Left colon (tissue), 2 donors: ENCODE data around the gene HMCN1. TPM values are rescaled to one million over a fixed set of nuclear protein-coding genes. Genes with fewer than 3 reads are reported as not detected.
A peak's percentile ranks its signal among the peaks of the same experiment; 100 is the strongest.
"Not testable (repeated sequence)": the region's sequence is repeated elsewhere in the genome, so short reads cannot be mapped to it uniquely, and the experiment has no call there.

Source experiments
- ATAC-seq: fragments of 200-7000 bp; cut with Tn5 transposase; one replicate; pipeline ENCODE4 v1.9.1; 2020; ENCODE audit warnings: mild to moderate bottlenecking, moderate library complexity
- DNase-seq, 2 donors: peaks; one replicate each; pipeline ENCODE4 v3.0.0-alpha.2; 2020
- intact Hi-C, 2 donors: fragments of 100-400 bp; cut with DNase I in 1 of 2; cut with micrococcal nuclease in 1 of 2; formaldehyde crosslinking; loops; one replicate each; pipeline versions ENCODE4 v1.11.2 to v1.14.0; 2022; cut with DNase I, micrococcal nuclease
- total RNA-seq, 2 donors: library from RNA; stranded (reverse); fragmentation: NEBNext Ultra II Directional; extraction: Animal tissue kit (Norgen Biotek cat#: 25700); gene quantifications; one replicate each; pipeline ENCODE4 v1.2.1, GENCODE V29; 2021
- donor health status: DM: no; HTN: no; CAD: no.
- donor health status: DM: yes; HTN: yes; CAD: no.

HMCN1 gene
- total RNA-seq, 2 donors from 2014 or later: 1.7 to 3.9 TPM

DNA sequence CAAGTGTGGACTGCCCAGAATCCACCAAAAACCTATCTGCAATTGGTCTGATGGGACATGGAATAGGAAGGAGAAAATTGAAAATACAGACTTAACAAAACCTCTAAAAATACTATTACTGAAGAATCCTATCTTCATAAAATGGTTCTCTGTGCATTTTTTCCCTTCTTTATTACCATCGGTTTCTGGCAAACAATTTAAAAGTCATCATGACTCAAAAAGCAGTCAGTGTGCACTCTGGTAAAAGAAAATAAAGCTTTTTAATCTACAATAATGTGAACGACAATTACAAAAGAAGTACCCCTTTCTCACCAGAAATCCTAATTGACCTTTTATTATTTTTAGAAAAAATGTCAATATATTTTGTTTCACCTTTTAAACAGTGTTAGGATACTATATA is 454.5 kb downstream of the HMCN1 start:
- intact Hi-C loops: no loop called here
- ATAC-seq (no peak), DNase-seq (no peak)

DNA sequence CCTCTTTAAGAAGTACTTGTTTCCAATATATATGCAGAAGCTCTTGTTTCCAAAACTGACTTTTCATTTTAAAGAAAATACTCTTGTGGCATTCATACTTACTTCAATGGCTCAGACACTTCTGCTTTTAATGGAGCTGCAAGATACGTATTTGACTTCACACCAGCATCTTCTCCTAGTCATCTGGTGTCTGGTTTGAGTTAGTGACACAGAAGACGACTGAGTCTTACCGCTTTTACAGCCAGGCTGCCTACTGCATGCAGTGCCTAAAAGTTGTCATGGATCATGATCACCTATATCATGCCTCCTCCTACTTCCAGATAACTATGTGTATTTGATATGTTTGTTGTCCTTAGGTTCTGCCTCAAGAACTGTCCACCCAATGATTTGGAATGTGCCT is 455.0 kb downstream of the HMCN1 start:
- ATAC-seq (no peak), DNase-seq (no peak)
- intact Hi-C loops: no loop called here

DNA sequence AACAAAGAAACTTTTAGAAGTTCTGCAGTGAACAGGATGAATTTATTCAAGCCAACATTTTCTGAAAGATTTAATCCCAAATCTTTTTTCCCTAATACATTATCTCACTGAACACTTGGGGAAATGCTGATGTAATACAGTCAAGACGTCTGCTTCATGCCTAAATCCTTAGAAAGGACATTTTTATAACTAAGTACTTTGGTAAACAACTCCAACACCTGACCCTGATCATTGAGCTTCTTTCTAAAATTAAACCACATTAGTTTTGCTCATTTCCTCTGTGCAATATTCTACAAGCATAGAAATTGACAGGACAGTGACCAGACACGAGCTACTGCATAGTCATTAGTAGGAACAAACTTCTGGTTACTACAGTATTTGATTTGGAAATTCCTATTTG is 457.3 kb downstream of the HMCN1 start:
- no peak for DNase-seq
- intact Hi-C loops: no loop called here
- no peak for ATAC-seq

- no peak for DNase-seq
- ATAC-seq: no peak
- intact Hi-C loops: no loop called here
Measured at GRCh38 chr1:186193224-186193623, 459.0 kb downstream of the HMCN1 start.

- no peak for ATAC-seq
- intact Hi-C loops: no loop called here
Measured at GRCh38 chr1:186194107-186194756, 460.0 kb downstream of the HMCN1 start.

DNA sequence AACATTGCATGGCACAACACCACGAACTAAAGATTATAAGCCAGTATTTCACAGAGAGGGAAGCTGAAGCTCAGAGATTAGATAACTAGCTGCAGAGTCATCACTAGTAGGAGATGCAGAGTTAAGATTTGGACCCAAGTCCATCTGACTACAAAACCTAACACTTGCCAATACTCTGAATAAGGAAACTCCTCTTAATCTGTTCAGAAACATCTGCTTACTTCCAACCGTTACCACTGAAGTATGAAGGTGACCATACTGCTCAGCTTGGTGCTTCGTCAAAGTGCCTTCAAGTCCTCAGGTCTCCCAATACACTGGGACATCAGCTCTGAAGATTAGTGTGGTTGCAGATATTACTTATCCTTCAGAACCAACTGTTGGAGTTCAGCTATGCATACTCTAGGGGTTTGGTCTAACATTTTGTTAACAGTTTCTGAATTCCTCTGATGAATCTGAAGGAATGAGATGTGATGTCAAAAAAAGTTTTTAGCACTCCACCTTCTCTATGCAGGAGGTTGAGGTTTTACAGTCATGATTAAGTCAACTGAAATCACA is 461.3 kb downstream of the HMCN1 start:
- ATAC-seq (no peak), DNase-seq (no peak)
- intact Hi-C loops: no loop called here

More at GRCh38 chr1:186194107-186194756, 460.0 kb downstream of the HMCN1 start:
- DNase-seq: no peak

- intact Hi-C loops: no loop called here
- DNase-seq (peak in 1 of 2 donors; percentile 26), ATAC-seq (no peak)
Measured at GRCh38 chr1:186202271-186202764, 468.1 kb downstream of the HMCN1 start.

- DNase-seq (no peak), ATAC-seq (no peak)
- intact Hi-C loops: no loop called here
Measured at GRCh38 chr1:186202776-186203175, 468.6 kb downstream of the HMCN1 start.

GRCh38 chr1:186206048-186206570 is 471.9 kb downstream of the HMCN1 start:
- intact Hi-C loops: no loop called here
- DNase-seq (no peak), ATAC-seq (no peak)

GRCh38 chr1:186207391-186208085 is 473.3 kb downstream of the HMCN1 start:
- no peak for ATAC-seq
- intact Hi-C loops: no loop called here
- DNase-seq: no peak

GRCh38 chr1:186208405-186209129 is 474.4 kb downstream of the HMCN1 start:
- ATAC-seq: no peak
- intact Hi-C loops: no loop called here
- no peak for DNase-seq

GRCh38 chr1:186210258-186210657 is 476.1 kb downstream of the HMCN1 start:
- DNase-seq: no peak
- intact Hi-C loops: no loop called here
- no peak for ATAC-seq

GRCh38 chr1:186211583-186211982 is 477.4 kb downstream of the HMCN1 start:
- intact Hi-C loops, DNase-seq, ATAC-seq: not testable (repeated sequence)

DNA sequence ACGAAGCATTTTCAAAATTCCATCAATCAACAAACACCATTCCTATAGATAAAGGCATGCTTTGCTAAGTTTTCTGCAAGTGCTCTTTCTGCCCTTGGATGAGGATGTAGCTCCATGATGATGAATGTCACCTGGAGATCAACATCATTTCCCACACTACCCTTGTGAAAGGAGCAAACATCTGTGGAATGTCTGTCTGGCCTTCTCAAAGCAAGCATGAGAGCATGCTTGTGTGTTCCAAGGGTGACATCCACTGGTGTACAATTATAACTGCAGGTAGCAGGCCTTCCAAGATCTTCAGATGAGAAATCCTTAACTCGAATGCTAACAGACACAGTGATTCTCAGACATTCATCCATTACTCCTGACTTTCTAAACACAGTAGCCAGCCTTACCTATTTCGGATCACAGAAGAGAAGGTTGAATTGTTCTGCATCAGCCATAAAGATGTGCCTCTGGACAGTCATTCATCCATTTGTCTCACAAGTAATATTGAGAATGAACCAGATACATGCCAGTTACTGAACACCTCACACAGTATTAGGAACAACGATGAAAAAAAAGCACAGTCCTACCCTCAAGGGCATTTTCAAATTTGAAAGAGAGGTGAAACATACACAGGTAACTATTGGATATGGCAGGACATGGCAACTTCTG is 478.5 kb downstream of the HMCN1 start:
- intact Hi-C loops: loop anchor here in 1 of 2 donors (2.0 kb wide), 1 partner anchor 400 kb away; no protein-coding TSS in a partner anchor
- DNase-seq (peak; percentile 8 to 33), ATAC-seq (peak; percentile 96)

DNA sequence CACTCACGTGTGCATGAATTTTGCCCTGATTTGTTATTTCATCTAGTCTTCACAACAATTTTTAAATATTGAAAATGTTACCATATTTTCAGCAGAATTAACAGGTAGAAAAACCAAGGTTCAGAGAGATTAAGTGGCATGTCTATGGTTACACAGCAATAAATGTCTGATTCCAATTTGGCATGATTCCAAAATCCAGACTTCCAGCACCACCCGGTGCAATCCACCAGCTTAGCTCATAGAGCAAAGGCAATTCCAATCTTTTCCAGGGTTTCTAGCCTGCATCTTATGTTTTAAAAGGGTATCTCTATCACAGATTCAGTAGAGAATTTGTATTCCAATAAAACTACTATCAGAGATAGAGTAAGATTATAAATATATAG is 479.0 kb downstream of the HMCN1 start:
- peak; percentile 70 for ATAC-seq
- intact Hi-C loops: loop anchor here in 1 of 2 donors (2.0 kb wide), 1 partner anchor 400 kb away; no protein-coding TSS in a partner anchor
- DNase-seq: no peak

DNA sequence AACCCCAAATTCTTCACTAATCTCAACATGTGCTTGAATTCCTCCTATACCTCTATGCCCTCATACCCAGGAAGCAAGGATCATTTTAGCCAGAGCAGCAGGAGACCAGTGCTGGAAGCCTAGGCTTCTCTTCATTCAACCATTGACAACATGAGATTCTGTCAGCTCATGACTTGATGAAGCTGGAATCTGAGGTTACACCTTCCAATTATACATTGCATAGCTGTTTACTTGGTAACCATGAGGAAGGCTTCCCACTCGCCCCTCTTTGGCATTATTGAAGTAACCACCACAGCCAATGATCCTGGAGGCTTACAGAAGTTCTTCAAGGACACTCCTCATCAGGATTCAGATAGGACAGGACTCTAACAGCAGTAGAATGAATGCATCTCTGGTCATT is 480.6 kb downstream of the HMCN1 start:
- ATAC-seq: no peak
- DNase-seq: no peak
- intact Hi-C loops: no loop called here

- ATAC-seq (no peak), DNase-seq (no peak)
- intact Hi-C loops: no loop called here
Measured at GRCh38 chr1:186215636-186216035, 481.4 kb downstream of the HMCN1 start.

DNA sequence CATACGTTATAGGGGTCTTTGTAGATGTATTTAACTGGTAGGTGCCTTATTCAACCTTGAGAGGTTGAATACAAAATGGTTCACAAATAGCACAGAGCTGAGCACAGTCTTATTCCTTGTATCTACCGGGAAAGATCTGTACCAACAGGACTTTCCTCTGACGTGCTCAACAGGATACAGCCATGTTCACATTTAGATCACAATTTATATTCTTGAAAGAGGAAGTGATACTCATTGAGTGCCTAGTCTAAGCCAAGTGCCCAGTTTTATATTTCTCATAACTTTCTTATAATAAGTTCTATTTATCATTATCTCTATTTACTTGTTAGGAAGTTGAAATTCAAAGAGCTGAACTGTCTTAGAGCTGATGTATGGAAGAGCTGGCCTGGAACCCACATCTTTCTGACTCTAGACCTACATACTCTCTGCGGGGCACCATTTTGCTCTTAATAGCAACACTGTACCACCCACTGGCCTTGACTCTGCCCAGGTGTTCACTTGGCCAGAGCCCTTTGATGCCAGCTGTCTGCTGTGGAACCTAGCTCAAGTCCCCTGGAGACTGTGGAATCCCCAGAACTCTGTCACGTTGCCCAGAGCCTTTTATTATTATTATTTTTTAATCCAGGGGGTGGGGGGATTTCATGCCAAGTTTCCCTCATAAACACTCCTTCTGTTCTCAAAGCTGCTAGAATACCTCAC is 484.6 kb downstream of the HMCN1 start:
- no peak for ATAC-seq
- no peak for DNase-seq
- intact Hi-C loops: no loop called here
